ENCODE data around the gene TM7SF2. TPM values are rescaled to one million over a fixed set of nuclear protein-coding genes. Genes with fewer than 3 reads are reported as not detected.
A peak's percentile ranks its signal among the peaks of the same experiment; 100 is the strongest.

The TM7SF2 gene
- total RNA-seq, 1 donor from 2014 or later, result 25.4 TPM

DNA sequence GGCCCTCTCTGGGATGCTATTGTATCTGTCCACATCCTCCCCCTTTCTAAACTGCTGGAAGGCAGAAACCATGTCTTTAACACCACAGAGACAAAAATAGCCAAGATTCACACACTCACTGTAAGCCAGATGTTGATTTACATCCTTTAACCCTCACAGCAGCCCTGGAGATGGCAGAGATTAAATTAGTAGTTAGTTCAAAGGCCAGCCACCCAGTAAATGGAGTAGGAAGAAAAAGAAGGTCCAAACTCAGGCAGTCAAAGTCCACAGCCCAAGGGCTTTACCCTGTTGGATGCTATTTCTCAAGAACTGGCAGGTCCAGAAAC is 8.0 kb downstream of the TM7SF2 start:
- Mint-ChIP-seq H3K4me1 (peaks cover 71% of the 10 kb centered on the region), H3K36me3 (ENCODE audit: low read depth) (peaks cover 67% of the 10 kb centered on the region), H3K4me3 (no peak overlapping the region), H3K27me3 (no peaks in the 10 kb centered on the region), H3K9me3 (no peaks in the 10 kb centered on the region), H3K27ac (peak overlapping the region; percentile 57)
- TF ChIP-seq, protein P1, sequence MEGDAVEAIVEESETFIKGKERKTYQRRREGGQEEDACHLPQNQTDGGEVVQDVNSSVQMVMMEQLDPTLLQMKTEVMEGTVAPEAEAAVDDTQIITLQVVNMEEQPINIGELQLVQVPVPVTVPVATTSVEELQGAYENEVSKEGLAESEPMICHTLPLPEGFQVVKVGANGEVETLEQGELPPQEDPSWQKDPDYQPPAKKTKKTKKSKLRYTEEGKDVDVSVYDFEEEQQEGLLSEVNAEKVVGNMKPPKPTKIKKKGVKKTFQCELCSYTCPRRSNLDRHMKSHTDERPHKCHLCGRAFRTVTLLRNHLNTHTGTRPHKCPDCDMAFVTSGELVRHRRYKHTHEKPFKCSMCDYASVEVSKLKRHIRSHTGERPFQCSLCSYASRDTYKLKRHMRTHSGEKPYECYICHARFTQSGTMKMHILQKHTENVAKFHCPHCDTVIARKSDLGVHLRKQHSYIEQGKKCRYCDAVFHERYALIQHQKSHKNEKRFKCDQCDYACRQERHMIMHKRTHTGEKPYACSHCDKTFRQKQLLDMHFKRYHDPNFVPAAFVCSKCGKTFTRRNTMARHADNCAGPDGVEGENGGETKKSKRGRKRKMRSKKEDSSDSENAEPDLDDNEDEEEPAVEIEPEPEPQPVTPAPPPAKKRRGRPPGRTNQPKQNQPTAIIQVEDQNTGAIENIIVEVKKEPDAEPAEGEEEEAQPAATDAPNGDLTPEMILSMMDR (IDR thresholded peaks at IDR 0.05), result no peak
- no peak for DNase-seq
- ChIA-PET POLR2A (interaction anchor here (0.6 to 15.3 kb wide), 2 partner anchors 12 to 26 kb away, joined by 7 to 546 read pairs; partner anchors contain the start of gene SYVN1), CTCF (interaction anchor here (0.8 to 3.8 kb wide), 3 partner anchors 11 to 105 kb away, joined by 3 to 28 read pairs (median 24); partner anchors contain the start of gene ARL2)
- intact Hi-C loops (cut with micrococcal nuclease), result no loop called here
- ATAC-seq (ENCODE audit: low read depth), result no peak

DNA sequence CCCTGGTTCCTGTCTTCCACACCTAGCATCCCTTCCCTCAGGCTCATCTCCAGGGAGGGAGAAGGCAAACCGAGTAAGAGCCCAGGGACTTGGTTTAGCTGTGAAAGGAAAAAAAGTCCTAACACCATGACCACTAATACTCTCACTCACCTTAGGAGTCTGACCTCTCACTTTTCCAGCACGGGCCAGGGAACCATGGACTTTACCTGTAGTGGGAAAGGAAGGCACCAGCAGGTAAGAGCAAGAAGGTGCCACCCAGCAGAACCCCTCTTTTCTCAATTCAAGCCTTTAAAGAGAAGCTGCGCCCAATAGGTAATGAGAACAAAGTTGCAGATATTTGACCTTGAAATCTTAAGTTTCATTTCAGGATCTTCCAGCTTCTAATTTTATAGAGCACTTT is 9.2 kb downstream of the TM7SF2 start:
- POLR2A ChIA-PET, result interaction anchor here (0.8 to 15.3 kb wide), 7 partner anchors 9 to 264 kb away, joined by 3 to 546 read pairs (median 15); partner anchors contain the start of genes CAPN1, POLA2, SYVN1 and TM7SF2
- H3K27me3 Mint-ChIP-seq, result no peaks in the 10 kb centered on the region
- no peak for DNase-seq
- CTCF ChIA-PET, result interaction anchor here (0.9 to 3.1 kb wide), 6 partner anchors 9 to 273 kb away, joined by 3 to 27 read pairs (median 11); partner anchors contain the start of genes SYVN1 and TM7SF2
- TF ChIP-seq, protein P1 (IDR thresholded peaks at IDR 0.05), result no peak
- peak overlapping the region; percentile 99 for H3K4me3 Mint-ChIP-seq
- intact Hi-C loops (cut with micrococcal nuclease), result no loop called here
- peak overlapping the region; percentile 99 for H3K27ac Mint-ChIP-seq
- ATAC-seq (ENCODE audit: low read depth), result no peak
- H3K36me3 Mint-ChIP-seq (ENCODE audit: low read depth), result peaks cover 72% of the 10 kb centered on the region
- H3K9me3 Mint-ChIP-seq, result no peaks in the 10 kb centered on the region
- H3K4me1 Mint-ChIP-seq, result peaks cover 68% of the 10 kb centered on the region

DNA sequence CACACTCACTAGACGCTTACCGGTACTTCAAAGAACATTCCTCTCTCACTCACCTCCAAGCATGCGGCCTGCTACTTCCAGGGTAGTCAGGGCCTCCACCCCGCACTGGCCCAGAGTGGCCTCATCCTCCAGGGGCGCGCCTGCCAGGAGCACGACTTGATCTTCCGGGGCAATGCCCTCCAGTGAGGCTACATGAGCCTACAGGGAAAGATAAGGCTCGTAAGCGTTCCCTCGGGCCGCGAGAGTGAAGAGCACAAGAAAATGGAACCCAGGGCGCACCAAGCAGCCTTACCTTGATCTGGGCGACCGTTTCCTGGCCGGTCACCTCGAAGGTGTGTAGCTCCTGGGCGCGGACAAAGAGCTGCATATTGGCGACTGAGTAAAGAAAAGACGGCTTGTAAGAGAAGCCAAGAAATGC is 9.8 kb downstream of the TM7SF2 start:
- Mint-ChIP-seq H3K27ac (peak overlapping the region; percentile 99), H3K36me3 (ENCODE audit: low read depth) (peaks cover 77% of the 10 kb centered on the region), H3K4me1 (peaks cover 63% of the 10 kb centered on the region), H3K4me3 (peak overlapping the region; percentile 99), H3K27me3 (no peaks in the 10 kb centered on the region), H3K9me3 (no peaks in the 10 kb centered on the region)
- ATAC-seq (ENCODE audit: low read depth) (no peak), DNase-seq (no peak)
- CTCF ChIA-PET, result interaction anchor here (0.6 to 3.1 kb wide), 10 partner anchors 10 to 433 kb away, joined by 3 to 27 read pairs (median 4); partner anchors contain the start of genes CAPN1, CDC42EP2, SYVN1 and TM7SF2
- TF ChIP-seq, protein P1 (IDR thresholded peaks at IDR 0.05), result no peak
- intact Hi-C loops (cut with micrococcal nuclease), result no loop called here
- POLR2A ChIA-PET, result interaction anchor here (0.5 to 15.3 kb wide), 24 partner anchors 10 to 540 kb away, joined by 3 to 546 read pairs (median 4); partner anchors contain the start of genes CAPN1, DPF2, MALAT1 and POLA2

DNA sequence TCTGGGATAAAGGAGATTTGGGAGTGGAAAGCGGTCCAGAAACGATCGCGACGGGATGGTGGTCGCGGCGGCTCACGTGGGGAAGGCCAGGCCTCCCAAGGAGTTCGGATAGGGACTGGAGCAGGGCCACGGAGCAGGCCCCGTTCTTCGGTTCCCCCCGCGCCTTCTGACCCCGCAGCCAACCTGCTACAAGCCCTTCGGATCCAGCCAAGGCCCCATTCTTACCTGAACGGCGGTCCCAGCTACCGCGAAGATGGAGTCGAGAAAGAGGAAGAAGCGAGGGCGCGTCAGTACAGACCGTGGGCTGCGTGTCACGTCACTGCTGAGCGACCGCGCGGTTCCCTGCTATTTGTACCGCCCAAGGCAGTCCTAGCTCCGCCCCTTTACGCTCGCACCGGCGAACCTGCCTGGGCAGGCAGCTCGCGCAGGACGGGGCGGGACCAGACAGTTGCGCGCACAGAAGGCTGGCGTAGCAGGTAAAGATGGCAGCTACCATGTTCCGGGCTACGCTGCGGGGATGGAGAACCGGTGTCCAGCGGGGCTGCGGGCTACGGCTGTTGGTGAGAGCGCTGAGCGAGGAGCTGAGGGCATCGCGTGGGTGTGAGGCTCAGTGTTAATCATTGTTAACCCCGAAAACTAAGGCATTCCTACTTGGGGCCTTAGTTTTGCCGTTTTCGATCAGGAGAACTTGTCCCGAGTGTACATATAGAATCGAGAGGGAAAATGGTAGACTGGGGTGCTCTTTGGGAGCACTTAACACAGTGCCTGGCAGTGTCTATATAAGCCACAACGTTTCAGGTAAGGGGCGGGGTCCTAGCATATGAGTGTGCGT is 10.4 kb downstream of the TM7SF2 start, which contains the start of the genes FAU and MRPL49:
Gene FAU, minus strand, starts transcription at position 270 of the 832 bp plus-strand sequence. CDS start 321 bp downstream, outside the sequence.
Gene MRPL49, plus strand, starts transcription at position 457 of the 832 bp plus-strand sequence. Its CDS starts 26 bp downstream, at position 483.
- ChIA-PET CTCF (interaction anchor here (0.6 to 3.1 kb wide), 11 partner anchors 9 to 433 kb away, joined by 3 to 27 read pairs (median 3); partner anchors contain the start of genes CAPN1, CDC42EP2, SYVN1 and TM7SF2), POLR2A (interaction anchor here (0.5 to 15.3 kb wide), 34 partner anchors 9 to 539 kb away, joined by 3 to 546 read pairs (median 4); partner anchors contain the start of genes CAPN1, DPF2, MALAT1 and POLA2)
- DNase-seq, result peak; percentile 96
- H3K9me3 Mint-ChIP-seq, result no peaks in the 10 kb centered on the region
- no peaks in the 10 kb centered on the region for H3K27me3 Mint-ChIP-seq
- TF ChIP-seq, protein P1 (IDR thresholded peaks at IDR 0.05), result no peak
- peak within 1 kb of the TSS; percentile 99 for H3K27ac Mint-ChIP-seq
- intact Hi-C loops (cut with micrococcal nuclease), result loop anchor here (1.0 kb wide), 4 partner anchors 10 to 198 kb away; partner anchors contain the start of genes CDCA5, PPP2R5B and ZFPL1
- peak within 1 kb of the TSS; percentile 99 for H3K4me3 Mint-ChIP-seq
- H3K4me1 Mint-ChIP-seq, result peaks cover 60% of the 10 kb centered on the region
- ATAC-seq (ENCODE audit: low read depth), result peak; percentile 81
- peaks cover 81% of the 10 kb centered on the region for H3K36me3 Mint-ChIP-seq (ENCODE audit: low read depth)

All from activated B cell treated with CpG ODN at 0.5 μM for 24 hours (primary cell).